Mesenchymal stem cell (in vitro differentiated cells and primary cell): ENCODE results near the gene TSPEAR.

Experiments used
- DNase-seq: peaks from one replicate; pipeline ENCODE4 v3.0.0-alpha.2; 2013
- H2AFZ ChIP-seq: one replicate; pipeline ENCODE4 v1.6.1; 2013; ENCODE audit warnings: low read depth, mild to moderate bottlenecking, control low read depth, inconsistent platforms, low read length, moderate library complexity
- H2AK5ac ChIP-seq: 2 replicates; pipeline ENCODE4 v1.6.1; 2013; ENCODE audit warnings: low read length, moderate library complexity, mild to moderate bottlenecking, inconsistent platforms; ENCODE audit not compliant: severe bottlenecking
- H2BK120ac ChIP-seq: one replicate; pipeline ENCODE4 v1.6.1; 2013; ENCODE audit warnings: low read depth, mild to moderate bottlenecking, inconsistent platforms, low read length, moderate library complexity
- H2BK12ac ChIP-seq, 2 experiments: one replicate each; pipeline ENCODE4 v1.6.1; 2013; ENCODE audit warnings: inconsistent platforms in 2 of 2, low read length in 2 of 2, mild to moderate bottlenecking in 2 of 2, moderate library complexity in 2 of 2, control low read depth in 1 of 2
- H2BK15ac ChIP-seq: one replicate; pipeline ENCODE4 v1.6.1; 2013; ENCODE audit warnings: mild to moderate bottlenecking, low read depth, inconsistent platforms; ENCODE audit not compliant: poor library complexity, severe bottlenecking
- H2BK5ac ChIP-seq: 2 replicates; pipeline ENCODE4 v1.6.1; 2013; ENCODE audit warnings: low read depth, mild to moderate bottlenecking, low read length, control low read depth, inconsistent platforms; ENCODE audit not compliant: poor library complexity, severe bottlenecking
- H3K14ac ChIP-seq, 2 experiments: one replicate each; pipeline ENCODE4 v1.6.1; 2013; ENCODE audit warnings: inconsistent platforms in 2 of 2, low read length in 2 of 2, control low read depth in 1 of 2, mild to moderate bottlenecking in 1 of 2, moderate library complexity in 1 of 2
- H3K18ac ChIP-seq, 2 experiments: one replicate each; pipeline ENCODE4 v1.6.1; 2013; ENCODE audit warnings: inconsistent platforms in 2 of 2, low read length in 2 of 2, control low read depth in 1 of 2, low read depth in 1 of 2, mild to moderate bottlenecking in 1 of 2
- H3K23ac ChIP-seq, 2 experiments: one replicate each; pipeline ENCODE4 v1.6.1; 2013; ENCODE audit warnings: inconsistent platforms in 2 of 2, low read length in 2 of 2, mild to moderate bottlenecking in 2 of 2, moderate library complexity in 2 of 2, control low read depth in 1 of 2
- H3K27ac ChIP-seq: 2 replicates; pipeline ENCODE4 v1.5.1; 2013; ENCODE audit warnings: mild to moderate bottlenecking, moderate library complexity, low read length, control low read depth, inconsistent platforms; ENCODE audit not compliant: poor library complexity, severe bottlenecking
- H3K27me3 ChIP-seq, 2 experiments: 2 replicates each; pipeline versions ENCODE4 v1.6.1 to v1.7.0; 2013; ENCODE audit warnings: low read length in 2 of 2, mild to moderate bottlenecking in 2 of 2, moderate library complexity in 2 of 2, control low read depth in 1 of 2, inconsistent platforms in 1 of 2; ENCODE audit not compliant: control insufficient read depth in 1 of 2, insufficient read depth in 1 of 2
- H3K36me3 ChIP-seq, 2 experiments: 2 replicates each; pipeline versions ENCODE4 v1.6.1 to v1.7.0; 2013; ENCODE audit warnings: low read length in 2 of 2, control low read depth in 1 of 2, inconsistent platforms in 1 of 2, low read depth in 1 of 2, mild to moderate bottlenecking in 1 of 2; ENCODE audit not compliant: insufficient read depth in 2 of 2, control insufficient read depth in 1 of 2
- H3K4ac ChIP-seq, 2 experiments: one replicate each; pipeline ENCODE4 v1.6.1; 2013; ENCODE audit warnings: inconsistent platforms in 2 of 2, low read length in 2 of 2, mild to moderate bottlenecking in 2 of 2, moderate library complexity in 2 of 2, control low read depth in 1 of 2, low read depth in 1 of 2
- H3K4me1 ChIP-seq: 2 replicates; pipeline ENCODE4 v1.6.1; 2013; ENCODE audit warnings: low read depth, low read length, control low read depth; ENCODE audit not compliant: control insufficient read depth, insufficient read depth
- H3K4me2 ChIP-seq: 2 replicates; pipeline ENCODE4 v1.6.1; 2013; ENCODE audit warnings: low read length, mild to moderate bottlenecking, inconsistent platforms; ENCODE audit not compliant: poor library complexity, severe bottlenecking
- H3K4me3 ChIP-seq, 2 experiments: 2 replicates each; pipeline versions ENCODE4 v1.5.1 to v1.7.0; 2013; ENCODE audit warnings: low read length in 2 of 2, mild to moderate bottlenecking in 2 of 2, control low read depth in 1 of 2, low read depth in 1 of 2; ENCODE audit not compliant: insufficient read depth in 1 of 2
- H3K79me1 ChIP-seq: replicated peaks from 2 replicates; pipeline ENCODE4 v1.6.1; 2013; ENCODE audit warnings: mild to moderate bottlenecking, control low read depth, low read length, inconsistent platforms; ENCODE audit not compliant: poor library complexity, severe bottlenecking
- H3K9ac ChIP-seq: 2 replicates; pipeline ENCODE4 v1.7.0; 2013; ENCODE audit warnings: mild to moderate bottlenecking, low read length, moderate library complexity
- H3K9me3 ChIP-seq: 2 replicates; pipeline ENCODE4 v1.7.0; 2013; ENCODE audit warnings: mild to moderate bottlenecking, low read length; ENCODE audit not compliant: control insufficient read depth
- H4K8ac ChIP-seq: one replicate; pipeline ENCODE4 v1.6.1; 2013; ENCODE audit warnings: inconsistent platforms, mild to moderate bottlenecking, low read length, moderate library complexity
- H4K91ac ChIP-seq: one replicate; pipeline ENCODE4 v1.6.1; 2013; ENCODE audit warnings: mild to moderate bottlenecking, low read length, inconsistent platforms
- WGBS: methylation state at CpG from one replicate; pipeline ENCODE4 v1.1.7; 2013; ENCODE audit warnings: mixed read lengths; 5-methylcytosine and 5-hydroxymethylcytosine counted together

The TSPEAR gene

DNA sequence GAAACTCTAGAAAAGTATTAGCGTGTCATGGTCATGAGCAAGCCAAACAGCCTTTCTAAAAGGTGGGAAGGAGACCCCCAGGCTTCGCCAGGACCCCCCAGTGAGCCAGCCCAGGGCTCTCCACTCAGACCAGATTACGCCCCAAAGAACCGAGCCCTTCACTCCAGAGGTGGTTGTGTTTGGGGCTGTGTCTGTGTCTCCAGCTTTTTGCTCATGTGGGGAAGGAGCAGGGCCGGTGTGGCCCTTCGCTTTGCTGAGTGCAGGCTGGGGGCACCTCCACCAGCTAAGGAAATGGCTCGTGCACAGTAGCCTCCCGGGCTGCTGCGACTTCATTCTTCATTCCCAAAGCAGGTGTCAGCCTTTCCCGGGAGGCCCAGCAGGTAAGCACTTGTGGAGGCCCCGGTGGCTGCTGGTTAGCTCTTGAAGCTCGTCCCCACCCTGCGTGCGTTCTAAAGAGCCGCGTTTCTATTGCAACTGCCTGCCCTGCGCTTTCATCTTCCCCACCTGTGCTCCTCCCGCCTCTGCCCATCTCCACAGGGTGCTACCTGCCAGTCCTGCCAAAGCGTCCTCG lies 531 bp downstream of the TSPEAR start:
- Histone ChIP-seq H4K91ac (no peak overlapping the region), H4K8ac (no peak overlapping the region), H3K4me3 (no peak overlapping the region), H2AFZ (no peak overlapping the region), H3K23ac (no peak overlapping the region), H3K14ac (no peak overlapping the region), H3K36me3 (peaks cover 0 to 2% of the 10 kb centered on the region in 2 experiments), H3K79me1 (no peaks in the 10 kb centered on the region), H2BK5ac (no peak overlapping the region), H3K9ac (no peak overlapping the region), H2BK12ac (no peak overlapping the region), H2AK5ac (no peak overlapping the region), H2BK120ac (no peak overlapping the region), H3K4ac (no peak overlapping the region), H3K27me3 (peaks cover 91 to 97% of the 10 kb centered on the region in 2 experiments), H3K4me1 (peaks cover 18% of the 10 kb centered on the region), H3K18ac (no peak overlapping the region), H3K4me2 (no peak overlapping the region), H3K9me3 (no peaks in the 10 kb centered on the region), H3K27ac (no peak overlapping the region), H2BK15ac (no peak overlapping the region)
- WGBS: 2% methylated on average over 19 of the region's 20 CpGs
- DNase-seq: no peak

DNA sequence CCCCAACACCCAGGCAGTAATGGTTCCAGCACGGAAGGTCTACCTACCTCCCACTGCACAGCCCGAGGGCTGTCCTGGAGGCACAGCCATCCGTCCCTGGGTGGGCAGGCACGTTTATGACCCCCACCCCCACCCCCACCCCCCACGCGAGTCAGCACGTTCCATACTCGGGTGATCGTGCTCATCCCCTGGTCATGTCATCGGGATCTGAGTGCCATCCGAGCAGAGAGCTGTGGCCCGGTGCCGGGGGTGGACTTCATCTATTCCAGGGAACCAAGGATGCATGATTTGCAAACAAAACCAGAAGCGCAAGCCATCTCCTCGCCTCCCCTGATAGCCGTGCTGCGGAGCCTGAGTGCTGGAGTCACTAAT lies 1.1 kb downstream of the TSPEAR start:
- H4K91ac ChIP-seq: no peak overlapping the region
- no peak overlapping the region for H3K23ac ChIP-seq
- no peak overlapping the region for H2BK5ac ChIP-seq
- no peak overlapping the region for H3K9ac ChIP-seq
- peaks cover 0 to 2% of the 10 kb centered on the region in 2 experiments for H3K36me3 ChIP-seq
- H2BK120ac ChIP-seq: no peak overlapping the region
- H3K9me3 ChIP-seq: no peaks in the 10 kb centered on the region
- DNase-seq: no peak
- H3K27ac ChIP-seq: no peak overlapping the region
- under 1% methylated on average over 17 of the region's 17 CpGs for WGBS
- H3K18ac ChIP-seq: no peak overlapping the region
- no peak overlapping the region for H4K8ac ChIP-seq
- no peak overlapping the region for H2BK12ac ChIP-seq
- H3K79me1 ChIP-seq: no peaks in the 10 kb centered on the region
- H3K4me3 ChIP-seq: no peak overlapping the region
- H2AK5ac ChIP-seq: no peak overlapping the region
- no peak overlapping the region for H2AFZ ChIP-seq
- no peak overlapping the region for H3K4me2 ChIP-seq
- H3K27me3 ChIP-seq: peaks cover 86 to 93% of the 10 kb centered on the region in 2 experiments
- H3K4me1 ChIP-seq: peaks cover 18% of the 10 kb centered on the region
- no peak overlapping the region for H3K14ac ChIP-seq
- no peak overlapping the region for H3K4ac ChIP-seq
- H2BK15ac ChIP-seq: no peak overlapping the region

DNA sequence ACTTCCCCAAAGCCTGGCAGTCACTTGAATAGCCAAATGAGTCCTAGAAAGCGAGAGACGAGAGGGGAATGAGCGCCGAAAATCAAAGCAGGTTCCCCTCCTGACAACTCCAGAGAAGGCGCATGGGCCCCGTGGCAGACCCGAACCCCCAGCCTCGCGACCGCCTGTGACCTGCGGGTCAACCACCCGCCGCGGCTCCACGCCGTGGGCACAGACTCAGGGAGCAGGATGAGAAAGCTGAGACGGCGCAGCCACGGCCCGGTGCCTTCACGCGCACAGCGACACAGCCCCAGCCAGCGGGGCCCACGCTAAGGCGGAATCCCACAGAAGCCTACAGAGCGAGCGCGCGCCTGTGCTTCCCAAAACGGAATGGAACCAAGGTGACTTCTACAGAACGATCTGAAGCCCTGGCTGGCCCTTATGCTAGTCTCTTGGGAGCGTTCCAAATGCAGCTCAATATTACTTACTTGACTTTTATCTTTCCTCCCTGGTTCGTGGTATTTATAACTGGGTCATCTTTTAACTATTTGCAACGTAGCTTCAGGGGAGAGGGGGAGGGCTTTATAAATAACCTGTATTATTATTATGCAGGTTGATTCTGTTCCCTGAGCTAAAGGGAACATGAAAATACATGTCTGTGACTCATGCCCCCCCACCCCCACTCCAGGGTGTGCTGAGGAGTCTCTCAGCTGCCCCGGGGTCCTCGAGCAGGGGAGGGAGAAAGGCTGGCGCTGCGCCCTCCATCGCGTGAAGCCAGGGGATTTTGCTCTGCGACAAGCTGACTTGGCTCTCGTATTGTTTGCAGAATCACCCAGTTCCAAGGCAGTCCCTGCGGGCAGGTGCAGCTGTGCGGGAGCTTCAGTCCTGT lies 1.7 kb downstream of the TSPEAR start:
- 6% methylated on average over 40 of the region's 45 CpGs for WGBS
- H2AFZ ChIP-seq: no peak overlapping the region
- no peak overlapping the region for H2AK5ac ChIP-seq
- no peak overlapping the region for H2BK5ac ChIP-seq
- peaks cover 81 to 90% of the 10 kb centered on the region in 2 experiments for H3K27me3 ChIP-seq
- peaks cover 0 to 2% of the 10 kb centered on the region in 2 experiments for H3K36me3 ChIP-seq
- H4K8ac ChIP-seq: no peak overlapping the region
- no peak overlapping the region for H3K18ac ChIP-seq
- H3K4me1 ChIP-seq: peaks cover 18% of the 10 kb centered on the region
- no peak overlapping the region for H3K23ac ChIP-seq
- no peak overlapping the region for H3K27ac ChIP-seq
- H3K79me1 ChIP-seq: no peaks in the 10 kb centered on the region
- H4K91ac ChIP-seq: no peak overlapping the region
- H3K4ac ChIP-seq: no peak overlapping the region
- no peak overlapping the region for H2BK120ac ChIP-seq
- H3K9ac ChIP-seq: no peak overlapping the region
- H2BK12ac ChIP-seq: no peak overlapping the region
- peak overlapping the region; percentile 30 for H3K4me2 ChIP-seq
- no peaks in the 10 kb centered on the region for H3K9me3 ChIP-seq
- no peak overlapping the region for H2BK15ac ChIP-seq
- peak overlapping the region in 1 of 2 experiments; percentile 9 for H3K4me3 ChIP-seq
- no peak for DNase-seq
- H3K14ac ChIP-seq: no peak overlapping the region

DNA sequence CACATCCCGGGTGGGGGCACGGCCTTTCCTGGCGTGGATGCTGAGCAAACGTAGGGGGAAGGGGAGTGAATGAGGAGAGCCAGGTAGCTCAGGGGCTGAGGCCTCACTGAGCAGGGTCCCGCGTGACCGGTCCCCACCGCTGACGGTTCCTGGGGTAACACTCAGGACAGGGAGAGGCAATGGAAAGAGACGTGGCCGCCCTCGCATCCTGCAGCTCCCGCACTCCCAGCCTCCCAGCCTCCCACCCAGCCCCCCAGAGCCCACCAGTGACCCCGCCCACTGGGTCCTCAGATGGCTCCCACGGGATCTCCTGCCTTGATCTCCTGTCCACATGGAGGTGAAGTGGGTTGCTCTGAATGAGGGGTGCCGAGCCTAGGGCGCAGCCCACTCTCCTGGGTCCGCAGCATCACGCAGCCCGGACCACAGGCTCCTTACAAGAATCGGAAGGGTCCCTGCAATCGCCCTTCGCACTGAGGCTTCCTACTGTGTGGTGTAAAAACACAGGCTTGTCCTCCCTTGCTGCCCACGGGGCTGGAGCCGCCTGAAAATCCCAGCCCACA lies 2.4 kb downstream of the TSPEAR start:
- Histone ChIP-seq H3K27me3 (peaks cover 83 to 91% of the 10 kb centered on the region in 2 experiments), H2AFZ (no peak overlapping the region), H3K9ac (no peak overlapping the region), H2BK120ac (no peak overlapping the region), H3K14ac (no peak overlapping the region), H3K23ac (no peak overlapping the region), H2BK5ac (no peak overlapping the region), H2BK12ac (no peak overlapping the region), H3K4me2 (no peak overlapping the region), H2BK15ac (no peak overlapping the region), H3K79me1 (no peaks in the 10 kb centered on the region), H3K4me3 (no peak overlapping the region), H3K4me1 (peaks cover 18% of the 10 kb centered on the region), H3K27ac (no peak overlapping the region), H2AK5ac (no peak overlapping the region), H3K36me3 (peaks cover 0 to 3% of the 10 kb centered on the region in 2 experiments), H3K18ac (no peak overlapping the region), H3K4ac (no peak overlapping the region), H4K91ac (no peak overlapping the region), H3K9me3 (no peaks in the 10 kb centered on the region), H4K8ac (no peak overlapping the region)
- 10% methylated on average over 17 of the region's 25 CpGs for WGBS
- no peak for DNase-seq
